Measurements from ENCODE around the gene PPP2R3A. TPM values are rescaled to one million over a fixed set of nuclear protein-coding genes. Genes with fewer than 3 reads are reported as not detected.
"Not testable (repeated sequence)": the region's sequence is repeated elsewhere in the genome, so short reads cannot be mapped to it uniquely, and the experiment has no call there.

Gene PPP2R3A
- total and polyA plus RNA-seq, 2 donors from 2014 or later: 16.6 to 71.9 TPM

GRCh38 chr3:136162322-136162721 lies 196.8 kb downstream of the PPP2R3A start:
- no peak overlapping the region for H3K4me3 ChIP-seq (ENCODE audit: low read length in 3 of 3)
- no peaks in the 10 kb centered on the region for H3K36me3 ChIP-seq (ENCODE audit: control insufficient read depth in 2 of 3, insufficient read depth in 3 of 3, low read length in 3 of 3)
- FAIRE-seq (no peak), DNase-seq (no peak)
- intact Hi-C loops (cut with DNase I): no loop called here
- no peaks in the 10 kb centered on the region for H3K27me3 ChIP-seq (ENCODE audit: control insufficient read depth, insufficient read depth, low read length)
- no peak for TF ChIP-seq CTCF (IDR thresholded peaks at IDR 0.05; ENCODE audit: borderline replicate concordance, extremely low read depth, insufficient read depth)
- H3K4me1 ChIP-seq (ENCODE audit: control insufficient read depth in 2 of 3, insufficient read depth in 2 of 3, low read depth in 1 of 3, low read length in 3 of 3): peaks cover 0 to 6% (median 0%) of the 10 kb centered on the region in 3 donors
- no peaks in the 10 kb centered on the region for H3K9me3 ChIP-seq (ENCODE audit: control insufficient read depth in 2 of 3, insufficient read depth in 1 of 3, low read length in 3 of 3)
- H3K27ac ChIP-seq (ENCODE audit: low read depth in 2 of 2, low read length in 2 of 2): no peak overlapping the region
- no peak overlapping the region for H3K9ac ChIP-seq (ENCODE audit: low read length in 3 of 3)

- FAIRE-seq; H3K36me3 ChIP-seq (ENCODE audit: control insufficient read depth in 2 of 3, insufficient read depth in 3 of 3, low read length in 3 of 3); H3K9ac ChIP-seq (ENCODE audit: low read length in 3 of 3); H3K9me3 ChIP-seq (ENCODE audit: control insufficient read depth in 2 of 3, insufficient read depth in 1 of 3, low read length in 3 of 3); DNase-seq; H3K27ac ChIP-seq (ENCODE audit: low read depth in 2 of 2, low read length in 2 of 2); H3K27me3 ChIP-seq (ENCODE audit: control insufficient read depth, insufficient read depth, low read length); H3K4me3 ChIP-seq (ENCODE audit: low read length in 3 of 3); intact Hi-C loops (cut with DNase I); H3K4me1 ChIP-seq (ENCODE audit: control insufficient read depth in 2 of 3, insufficient read depth in 2 of 3, low read depth in 1 of 3, low read length in 3 of 3): not testable (repeated sequence)
These were observed 198.1 kb downstream of the PPP2R3A start for GRCh38 chr3:136163607-136164006.

- peaks cover 0 to 9% (median 0%) of the 10 kb centered on the region in 3 donors for H3K4me1 ChIP-seq (ENCODE audit: control insufficient read depth in 2 of 3, insufficient read depth in 2 of 3, low read depth in 1 of 3, low read length in 3 of 3)
- H3K36me3 ChIP-seq (ENCODE audit: control insufficient read depth in 2 of 3, insufficient read depth in 3 of 3, low read length in 3 of 3): no peaks in the 10 kb centered on the region
- H3K27me3 ChIP-seq (ENCODE audit: control insufficient read depth, insufficient read depth, low read length): no peaks in the 10 kb centered on the region
- H3K9ac ChIP-seq (ENCODE audit: low read length in 3 of 3): no peak overlapping the region
- DNase-seq (peak in 3 of 5 donors; percentile 12 to 55 (median 48)), FAIRE-seq (no peak)
- H3K27ac ChIP-seq (ENCODE audit: low read depth in 2 of 2, low read length in 2 of 2): no peak overlapping the region
- intact Hi-C loops (cut with DNase I): no loop called here
- H3K9me3 ChIP-seq (ENCODE audit: control insufficient read depth in 2 of 3, insufficient read depth in 1 of 3, low read length in 3 of 3): no peaks in the 10 kb centered on the region
- TF ChIP-seq CTCF (IDR thresholded peaks at IDR 0.05; ENCODE audit: borderline replicate concordance, extremely low read depth, insufficient read depth): no peak
- H3K4me3 ChIP-seq (ENCODE audit: low read length in 3 of 3): no peak overlapping the region
These were observed 201.0 kb downstream of the PPP2R3A start for GRCh38 chr3:136166507-136166906.

GRCh38 chr3:136168236-136168635 lies 202.7 kb downstream of the PPP2R3A start:
- H3K9ac ChIP-seq (ENCODE audit: low read length in 3 of 3); FAIRE-seq; H3K27ac ChIP-seq (ENCODE audit: low read depth in 2 of 2, low read length in 2 of 2); intact Hi-C loops (cut with DNase I); H3K9me3 ChIP-seq (ENCODE audit: control insufficient read depth in 2 of 3, insufficient read depth in 1 of 3, low read length in 3 of 3); DNase-seq; H3K27me3 ChIP-seq (ENCODE audit: control insufficient read depth, insufficient read depth, low read length); H3K36me3 ChIP-seq (ENCODE audit: control insufficient read depth in 2 of 3, insufficient read depth in 3 of 3, low read length in 3 of 3); H3K4me3 ChIP-seq (ENCODE audit: low read length in 3 of 3); H3K4me1 ChIP-seq (ENCODE audit: control insufficient read depth in 2 of 3, insufficient read depth in 2 of 3, low read depth in 1 of 3, low read length in 3 of 3): not testable (repeated sequence)

Measured in kidney (tissue), 14 donors.